ENCODE data around the gene GALNT6.
A peak's percentile ranks its signal among the peaks of the same experiment; 100 is the strongest.

Gene GALNT6

DNA sequence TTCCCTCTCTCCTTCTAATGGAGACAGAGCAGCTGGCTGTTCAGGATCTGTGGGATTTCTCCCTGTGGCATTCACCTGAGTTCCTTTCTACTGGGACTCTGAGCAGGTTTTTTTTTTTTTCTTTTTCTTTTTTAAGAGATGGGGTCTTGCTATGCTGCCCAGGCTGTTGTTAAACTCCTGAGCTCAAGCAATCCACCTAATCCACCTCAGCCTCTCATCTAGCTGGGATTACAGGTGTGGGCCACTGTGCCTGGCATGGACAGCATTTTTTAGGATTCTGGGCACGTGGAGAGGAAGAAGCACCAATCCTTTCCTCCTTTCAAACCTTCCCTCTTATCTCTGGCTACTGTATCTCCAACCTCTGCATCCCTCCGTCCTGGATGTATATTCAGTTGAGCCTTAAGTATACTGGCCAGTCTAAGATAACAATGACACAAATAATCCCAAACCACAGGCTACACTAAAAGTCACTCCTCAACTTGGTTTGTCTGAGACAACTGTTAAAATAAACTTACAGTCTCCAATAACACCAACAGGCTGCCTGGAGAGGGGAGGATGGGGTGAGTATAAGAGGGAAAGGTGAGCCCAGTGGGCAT, 28.4 kb downstream of the GALNT6 start:
- FAIRE-seq = no peak
- TF ChIP-seq TAF1 (IDR thresholded peaks at IDR 0.05; ENCODE audit: borderline replicate concordance, low read depth, low read length) (no peak), POLR2AphosphoS5 (IDR thresholded peaks at IDR 0.05; ENCODE audit: low read depth, low read length) (no peak), POLR2A (IDR thresholded peaks at IDR 0.05; ENCODE audit: low read depth, low read length) (no peak)
- DNase-seq (ENCODE audit: insufficient read length) = no peak

DNA sequence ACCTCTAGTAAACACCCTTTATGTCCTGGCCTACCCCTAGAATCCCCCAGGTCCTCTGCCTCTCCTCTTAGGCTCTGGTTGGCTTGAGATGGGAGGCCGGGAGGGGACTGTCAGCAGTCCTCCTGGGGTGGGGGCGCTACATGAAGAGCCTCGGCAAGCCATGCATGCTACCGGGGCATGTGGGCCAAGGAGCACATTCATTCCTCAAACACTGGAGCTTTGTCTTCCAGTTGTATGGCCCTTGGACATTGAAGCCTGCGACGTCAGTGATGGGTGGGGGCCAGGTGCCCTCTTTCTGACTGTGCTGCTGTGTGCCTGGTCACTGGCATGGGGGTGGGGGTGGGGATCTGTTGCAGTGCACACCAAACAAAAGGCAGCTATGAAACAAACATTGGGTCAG, 28.9 kb downstream of the GALNT6 start:
- TF ChIP-seq POLR2A (IDR thresholded peaks at IDR 0.05; ENCODE audit: low read depth, low read length) (no peak), TAF1 (IDR thresholded peaks at IDR 0.05; ENCODE audit: borderline replicate concordance, low read depth, low read length) (no peak), POLR2AphosphoS5 (IDR thresholded peaks at IDR 0.05; ENCODE audit: low read depth, low read length) (no peak)
- no peak for DNase-seq (ENCODE audit: insufficient read length)
- no peak for FAIRE-seq

DNA sequence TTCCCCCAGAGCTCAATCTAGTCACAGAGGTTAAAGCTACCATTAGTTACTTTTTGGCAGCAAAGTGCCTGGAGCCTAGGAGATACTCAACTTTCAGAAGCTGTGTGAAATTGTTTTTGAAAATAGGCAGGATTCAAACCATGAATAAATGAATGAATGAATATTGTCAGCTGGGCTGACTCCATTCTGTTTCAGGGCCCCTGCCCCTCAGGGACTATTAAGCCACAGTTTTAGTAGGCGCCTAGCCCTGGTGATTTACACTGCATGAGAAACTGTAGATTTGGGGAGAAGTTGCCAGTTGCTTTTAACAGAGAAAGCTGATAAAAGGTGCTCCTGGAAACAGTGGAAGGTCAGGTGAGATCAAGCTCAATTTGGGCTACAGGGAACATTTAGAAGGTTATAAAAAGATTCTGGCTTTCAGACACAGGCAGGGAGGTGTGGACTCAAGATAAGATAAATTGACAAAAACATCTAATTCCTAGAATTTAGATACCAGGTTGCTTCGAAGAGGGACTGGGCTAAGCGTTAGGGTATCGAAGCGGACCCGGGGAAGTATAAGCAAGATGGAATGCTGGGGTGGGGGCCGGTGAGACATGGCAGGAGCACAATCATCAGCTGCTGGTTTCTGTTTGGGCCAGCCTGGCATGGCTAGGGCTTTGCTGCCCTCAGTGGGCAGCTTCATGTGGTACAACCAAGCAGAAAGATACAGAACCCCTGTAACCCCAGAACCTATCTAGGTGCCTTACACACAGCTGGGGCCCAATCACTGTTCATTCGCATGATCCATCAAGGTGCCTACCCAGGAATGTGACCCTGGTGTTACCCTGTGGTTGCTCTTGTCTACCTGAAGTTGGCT, 29.8 kb downstream of the GALNT6 start:
- DNase-seq (ENCODE audit: insufficient read length) (no peak), FAIRE-seq (no peak)
- no peak for TF ChIP-seq TAF1 (IDR thresholded peaks at IDR 0.05; ENCODE audit: borderline replicate concordance, low read depth, low read length)
- TF ChIP-seq POLR2AphosphoS5 (IDR thresholded peaks at IDR 0.05; ENCODE audit: low read depth, low read length) = no peak
- no peak for TF ChIP-seq POLR2A (IDR thresholded peaks at IDR 0.05; ENCODE audit: low read depth, low read length)

DNA sequence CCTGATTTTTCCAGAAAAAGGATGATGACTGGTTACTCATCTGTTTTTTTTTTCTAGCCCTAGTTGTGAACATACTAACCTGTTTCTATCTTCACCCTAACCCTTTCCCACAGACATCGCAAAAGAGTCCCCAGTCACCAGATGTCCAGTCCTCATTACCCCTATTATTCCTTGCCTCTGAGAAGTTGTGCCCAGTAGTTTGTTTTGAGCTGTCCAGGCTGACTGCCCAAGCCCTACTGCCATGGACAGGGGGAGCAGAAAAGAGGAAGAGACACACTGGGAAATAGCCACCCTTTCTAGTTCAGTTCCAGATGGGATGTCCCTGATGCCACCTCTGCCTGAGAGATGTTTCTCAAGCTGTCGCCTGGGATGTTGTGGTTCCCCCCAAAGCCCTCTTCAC, 30.9 kb downstream of the GALNT6 start:
- DNase-seq (ENCODE audit: insufficient read length) = no peak
- TF ChIP-seq POLR2AphosphoS5 (IDR thresholded peaks at IDR 0.05; ENCODE audit: low read depth, low read length) (no peak), POLR2A (IDR thresholded peaks at IDR 0.05; ENCODE audit: low read depth, low read length) (no peak), TAF1 (IDR thresholded peaks at IDR 0.05; ENCODE audit: borderline replicate concordance, low read depth, low read length) (no peak)
- no peak for FAIRE-seq

DNA sequence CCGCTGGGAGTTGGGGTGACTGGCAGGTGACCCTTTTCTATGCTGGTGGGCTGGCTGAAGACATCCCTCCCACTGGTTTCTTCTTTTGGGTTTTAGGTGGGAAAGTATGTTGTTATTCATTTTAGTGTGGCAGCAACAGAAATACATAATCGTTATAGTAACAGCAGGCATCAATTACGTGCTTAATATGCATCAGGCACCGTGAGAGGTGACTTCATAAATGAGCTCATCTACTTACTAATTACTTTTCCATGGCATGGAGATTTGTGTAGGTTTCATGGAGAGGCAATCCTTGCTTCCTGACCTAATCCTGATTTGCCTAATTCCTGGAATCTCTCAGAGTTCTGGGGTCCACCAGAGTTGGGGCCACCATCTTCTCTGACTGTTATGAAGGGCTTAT, 31.4 kb downstream of the GALNT6 start:
- FAIRE-seq = no peak
- TF ChIP-seq POLR2A (IDR thresholded peaks at IDR 0.05; ENCODE audit: low read depth, low read length) (no peak), TAF1 (IDR thresholded peaks at IDR 0.05; ENCODE audit: borderline replicate concordance, low read depth, low read length) (no peak), POLR2AphosphoS5 (IDR thresholded peaks at IDR 0.05; ENCODE audit: low read depth, low read length) (no peak)
- DNase-seq (ENCODE audit: insufficient read length) = no peak

DNA sequence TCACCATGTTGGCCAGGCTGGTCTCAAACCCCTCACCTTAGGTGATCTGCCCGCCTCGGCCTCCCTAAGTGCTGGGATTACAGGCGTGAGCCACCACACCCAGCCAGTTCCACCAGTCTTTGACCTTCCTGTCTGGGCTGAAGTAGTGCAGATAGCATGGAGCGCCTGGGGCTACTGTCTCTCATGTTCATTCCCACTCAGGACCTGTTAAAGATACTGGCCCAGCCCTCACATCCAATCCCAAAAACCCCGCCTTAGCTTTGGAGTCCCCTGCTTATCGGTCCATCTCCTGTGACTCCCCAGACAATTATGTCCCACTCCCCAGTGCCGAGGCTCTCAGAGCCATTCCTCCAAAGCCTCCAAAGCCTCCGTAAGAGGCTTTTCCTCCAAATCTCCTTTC, 32.7 kb downstream of the GALNT6 start:
- DNase-seq (ENCODE audit: insufficient read length) = no peak
- FAIRE-seq = no peak
- TF ChIP-seq TAF1 (IDR thresholded peaks at IDR 0.05; ENCODE audit: borderline replicate concordance, low read depth, low read length) (no peak), POLR2A (IDR thresholded peaks at IDR 0.05; ENCODE audit: low read depth, low read length) (no peak), POLR2AphosphoS5 (IDR thresholded peaks at IDR 0.05; ENCODE audit: low read depth, low read length) (no peak)

DNA sequence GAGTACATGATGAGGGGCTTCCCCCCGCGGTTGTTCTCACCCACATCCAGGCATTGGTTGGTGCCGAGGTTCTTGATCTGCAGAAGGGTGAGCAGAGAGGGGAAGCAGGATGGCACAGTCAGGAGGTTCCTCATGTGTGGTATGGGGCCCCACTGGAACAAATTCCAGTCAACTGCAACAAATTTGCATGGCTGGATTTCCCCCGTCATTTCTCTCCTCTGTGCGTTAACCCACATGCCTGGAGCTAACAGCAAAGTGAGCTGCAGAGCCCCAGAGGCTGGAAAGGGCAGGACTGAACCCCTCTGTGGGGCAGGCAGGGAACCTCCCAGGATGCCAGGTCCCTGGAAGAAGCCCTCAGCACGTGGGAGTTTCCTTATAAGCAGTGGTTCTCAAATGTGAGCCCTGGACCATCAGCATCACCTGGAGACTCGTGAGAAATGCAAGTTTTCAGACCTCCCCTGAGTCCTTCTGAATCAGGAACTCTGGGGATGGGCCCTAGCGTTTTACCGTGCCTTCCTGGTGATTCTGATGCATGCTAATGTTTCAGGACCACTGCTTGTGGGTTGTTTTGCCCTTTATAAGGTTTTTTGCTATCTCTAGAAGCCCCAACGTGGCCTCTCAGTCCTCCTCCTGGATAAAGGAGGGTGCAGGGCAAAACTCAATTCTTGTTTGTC, 33.7 kb downstream of the GALNT6 start:
- DNase-seq (ENCODE audit: insufficient read length) (no peak), FAIRE-seq (peak; percentile 85)
- TF ChIP-seq POLR2AphosphoS5 (IDR thresholded peaks at IDR 0.05; ENCODE audit: low read depth, low read length) (no peak; the same call in 1 of the 2 replicates), TAF1 (IDR thresholded peaks at IDR 0.05; ENCODE audit: borderline replicate concordance, low read depth, low read length) (0 out of 2 replicates have a peak, but pooled peaks have one; percentile 24), POLR2A (IDR thresholded peaks at IDR 0.05; ENCODE audit: low read depth, low read length) (peak; percentile 58; the same call in 1 of the 2 replicates)

DNA sequence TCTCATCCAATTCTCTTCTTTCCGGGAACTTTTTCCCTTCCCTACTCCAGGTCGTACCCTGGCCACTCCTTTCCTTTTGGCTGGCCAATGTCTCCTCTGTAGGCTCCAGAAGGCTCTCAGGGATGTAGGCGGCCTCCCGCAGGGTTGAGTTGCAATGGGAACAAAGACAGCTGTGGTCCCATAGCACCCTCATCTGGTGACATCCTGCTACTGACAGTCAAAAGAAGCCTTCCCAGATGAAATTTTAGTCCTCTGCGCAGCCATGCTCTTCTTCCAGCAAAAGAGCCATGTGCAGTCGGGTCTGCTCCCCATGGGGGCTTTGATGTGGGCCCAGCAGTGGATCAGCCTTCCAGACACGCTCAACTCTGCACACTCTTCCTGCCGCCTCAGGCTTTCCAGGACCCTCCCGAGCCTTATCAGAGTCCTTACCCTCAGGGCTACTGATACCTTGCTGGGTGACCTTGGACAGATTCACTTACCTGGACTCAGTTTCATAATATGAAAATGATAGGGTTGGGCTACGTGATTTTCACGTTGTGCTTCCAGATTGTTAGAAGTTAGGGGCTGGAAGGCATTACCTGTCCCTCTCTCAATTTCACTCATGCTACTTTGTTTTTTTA, 39.2 kb downstream of the GALNT6 start:
- TF ChIP-seq POLR2A (IDR thresholded peaks at IDR 0.05; ENCODE audit: low read depth, low read length) (no peak), POLR2AphosphoS5 (IDR thresholded peaks at IDR 0.05; ENCODE audit: low read depth, low read length) (no peak), TAF1 (IDR thresholded peaks at IDR 0.05; ENCODE audit: borderline replicate concordance, low read depth, low read length) (no peak)
- no peak for FAIRE-seq
- DNase-seq (ENCODE audit: insufficient read length) = no peak

DNA sequence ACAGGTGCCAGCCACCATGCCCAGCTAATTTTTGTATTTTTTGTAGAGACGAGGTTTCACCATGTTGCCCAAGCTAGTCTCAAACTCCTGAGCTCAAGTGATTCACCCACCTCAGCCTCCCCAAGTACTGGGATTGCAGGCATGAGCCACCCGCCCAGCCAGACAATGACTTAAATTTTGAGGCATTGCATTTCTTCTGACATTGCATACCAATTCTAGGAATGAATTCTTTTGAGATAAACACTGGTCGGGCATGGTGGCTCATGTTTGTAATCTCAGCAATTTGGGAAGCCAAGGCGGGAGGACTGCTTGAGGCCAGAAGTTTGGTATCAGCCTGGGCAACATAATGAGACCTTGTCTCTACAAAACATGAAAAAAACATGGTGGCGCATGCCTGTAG, 42.2 kb downstream of the GALNT6 start:
- no peak for FAIRE-seq

DNA sequence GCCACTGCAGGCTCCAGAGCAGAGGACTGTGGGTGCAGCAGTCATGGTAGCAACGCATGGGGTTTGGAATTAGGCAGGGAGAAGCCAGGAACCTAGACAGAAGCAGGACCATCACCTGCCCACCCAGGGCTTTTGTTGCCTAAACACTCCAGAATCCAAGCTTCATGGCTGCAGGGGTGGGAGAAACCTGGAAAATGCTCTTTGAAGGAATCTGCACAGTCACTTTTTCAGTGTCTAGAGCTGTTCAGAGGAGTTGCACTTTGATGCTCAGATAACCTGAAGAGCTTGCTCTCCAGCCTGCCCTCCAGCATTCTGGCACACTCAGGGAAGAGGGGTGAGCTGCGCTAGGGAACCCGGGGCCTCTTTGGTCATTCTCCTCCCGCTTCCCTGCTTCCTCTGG, 43.1 kb downstream of the GALNT6 start:
- TF ChIP-seq POLR2A (IDR thresholded peaks at IDR 0.05; ENCODE audit: low read depth, low read length) (no peak), TAF1 (IDR thresholded peaks at IDR 0.05; ENCODE audit: borderline replicate concordance, low read depth, low read length) (no peak), POLR2AphosphoS5 (IDR thresholded peaks at IDR 0.05; ENCODE audit: low read depth, low read length) (no peak)
- FAIRE-seq (no peak), DNase-seq (ENCODE audit: insufficient read length) (no peak)

More for the DNA sequence above, 42.2 kb downstream of the GALNT6 start:
- DNase-seq (ENCODE audit: insufficient read length) = no peak
- no peak for TF ChIP-seq TAF1 (IDR thresholded peaks at IDR 0.05; ENCODE audit: borderline replicate concordance, low read depth, low read length)
- TF ChIP-seq POLR2A (IDR thresholded peaks at IDR 0.05; ENCODE audit: low read depth, low read length) = no peak
- no peak for TF ChIP-seq POLR2AphosphoS5 (IDR thresholded peaks at IDR 0.05; ENCODE audit: low read depth, low read length)

DNA sequence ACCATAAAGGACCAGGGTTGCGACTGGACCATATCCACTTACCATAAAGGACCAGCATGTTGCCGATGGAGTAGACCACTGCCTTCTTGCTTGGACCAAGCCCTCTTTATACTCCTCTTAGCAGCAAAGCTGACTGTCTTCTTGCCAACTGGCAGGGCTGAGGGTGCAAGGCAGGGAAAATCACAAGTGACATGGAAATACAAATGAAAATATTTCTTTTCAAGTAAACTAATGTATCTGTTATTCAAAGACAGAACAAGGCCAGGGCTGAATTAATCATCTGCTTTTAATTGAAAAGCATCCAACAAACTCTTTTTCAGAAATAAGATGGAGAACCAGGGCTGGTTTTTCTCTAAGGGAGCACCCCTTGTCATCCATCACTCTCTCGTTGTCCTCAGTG, 44.6 kb downstream of the GALNT6 start, which contains the start of gene CELA1:
TSS of gene CELA1 (minus strand) at position 99 of the 400 bp plus-strand sequence. CDS start at position 58, 41 bp downstream.
- no peak for DNase-seq (ENCODE audit: insufficient read length)
- FAIRE-seq = no peak
- no peak for TF ChIP-seq POLR2A (IDR thresholded peaks at IDR 0.05; ENCODE audit: low read depth, low read length)
- TF ChIP-seq TAF1 (IDR thresholded peaks at IDR 0.05; ENCODE audit: borderline replicate concordance, low read depth, low read length) = no peak
- TF ChIP-seq POLR2AphosphoS5 (IDR thresholded peaks at IDR 0.05; ENCODE audit: low read depth, low read length) = no peak

Measured in GM12892 (cell line).